ENCODE measurements around the gene OR52A1. TPM values are rescaled to one million over a fixed set of nuclear protein-coding genes. Genes with fewer than 3 reads are reported as not detected.
"Not testable (repeated sequence)": the region's sequence is repeated elsewhere in the genome, so short reads cannot be mapped to it uniquely, and the experiment has no call there.

OR52A1 gene
- total and polyA plus RNA-seq, 2 donors (not counting 1 experiment from before 2014, with no cell fraction given), result not detected

GRCh38 chr11:5161045-5161444 lies 6.5 kb upstream of the OR52A1 start:
- H3K4me3 ChIP-seq (replicated peaks in 1 of 4; ENCODE audit: control extremely low read depth in 1 of 4, insufficient read depth in 1 of 4, low read depth in 3 of 4, low read length in 4 of 4); H2AFZ ChIP-seq (ENCODE audit: low read length); H3K79me2 ChIP-seq (ENCODE audit: control insufficient read depth, insufficient read depth, low read length); H3K9me3 ChIP-seq (ENCODE audit: control insufficient read depth, insufficient read depth, low read depth, low read length); H3K4me2 ChIP-seq (ENCODE audit: extremely low read depth, insufficient read depth, low read length); H3K27me3 ChIP-seq (ENCODE audit: control insufficient read depth, insufficient read depth, low read length); H3K4me1 ChIP-seq (ENCODE audit: control insufficient read depth, extremely low read depth, insufficient read depth, low read length); DNase-seq (ENCODE audit: low read depth in 2 of 2); H3K9ac ChIP-seq (ENCODE audit: insufficient read depth, low read length); H4K20me1 ChIP-seq (ENCODE audit: control insufficient read depth, extremely low read depth, insufficient read depth, low read length); H3K27ac ChIP-seq (ENCODE audit: insufficient read depth, low read length); H3K36me3 ChIP-seq (ENCODE audit: control insufficient read depth, insufficient read depth, low read length): not testable (repeated sequence)

DNA sequence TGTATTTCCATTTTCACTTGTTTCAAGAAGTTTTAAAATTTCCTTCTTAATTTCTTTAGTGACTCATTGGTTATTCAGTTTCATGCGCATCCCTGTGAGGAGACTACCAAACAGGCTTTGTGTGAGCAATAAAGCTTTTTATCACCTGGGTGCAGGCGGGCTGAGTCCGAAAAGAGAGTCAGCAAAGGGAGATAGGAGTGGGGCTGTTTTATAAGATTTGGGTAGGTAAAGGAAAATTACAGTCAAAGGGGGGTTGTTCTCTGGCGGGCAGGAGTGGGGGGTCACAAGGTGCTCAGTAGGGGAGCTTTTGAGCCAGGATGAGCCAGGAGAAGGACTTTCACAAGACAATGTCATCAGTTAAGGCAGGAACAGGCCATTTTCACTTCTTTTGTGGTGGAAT lies 5.7 kb upstream of the OR52A1 start:
- not testable (repeated sequence) for H2AFZ ChIP-seq (ENCODE audit: low read length); H3K4me2 ChIP-seq (ENCODE audit: extremely low read depth, insufficient read depth, low read length); H3K4me3 ChIP-seq (replicated peaks in 1 of 4; ENCODE audit: control extremely low read depth in 1 of 4, insufficient read depth in 1 of 4, low read depth in 3 of 4, low read length in 4 of 4); H3K9me3 ChIP-seq (ENCODE audit: control insufficient read depth, insufficient read depth, low read depth, low read length); H4K20me1 ChIP-seq (ENCODE audit: control insufficient read depth, extremely low read depth, insufficient read depth, low read length); H3K27ac ChIP-seq (ENCODE audit: insufficient read depth, low read length); H3K4me1 ChIP-seq (ENCODE audit: control insufficient read depth, extremely low read depth, insufficient read depth, low read length); H3K36me3 ChIP-seq (ENCODE audit: control insufficient read depth, insufficient read depth, low read length); DNase-seq (ENCODE audit: low read depth in 2 of 2); H3K27me3 ChIP-seq (ENCODE audit: control insufficient read depth, insufficient read depth, low read length); H3K9ac ChIP-seq (ENCODE audit: insufficient read depth, low read length); H3K79me2 ChIP-seq (ENCODE audit: control insufficient read depth, insufficient read depth, low read length)

DNA sequence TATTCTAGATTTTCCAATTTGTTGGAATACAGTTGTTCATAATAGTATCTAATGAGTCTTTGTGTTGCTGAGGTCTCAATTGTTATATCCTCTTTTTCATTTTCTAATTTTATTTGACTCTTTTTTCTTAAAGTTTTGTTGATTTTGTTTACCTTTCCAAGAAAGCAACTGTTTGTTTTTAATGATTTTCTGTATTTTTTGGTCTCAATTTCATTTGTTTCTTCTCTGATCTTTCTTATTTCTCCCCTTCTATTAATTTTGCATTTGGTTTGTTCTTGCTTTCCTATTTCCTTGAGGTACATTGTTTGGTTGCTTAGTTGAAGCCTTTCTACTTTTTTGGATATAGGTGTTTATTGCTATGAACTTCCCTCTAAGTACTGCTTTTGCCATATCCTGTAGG lies 5.2 kb upstream of the OR52A1 start:
- no peaks in the 10 kb centered on the region for H3K36me3 ChIP-seq (ENCODE audit: control insufficient read depth, insufficient read depth, low read length)
- H3K9ac ChIP-seq (ENCODE audit: insufficient read depth, low read length), result no peak overlapping the region
- no peak overlapping the region for H3K4me2 ChIP-seq (ENCODE audit: extremely low read depth, insufficient read depth, low read length)
- no peaks in the 10 kb centered on the region for H3K27me3 ChIP-seq (ENCODE audit: control insufficient read depth, insufficient read depth, low read length)
- H3K27ac ChIP-seq (ENCODE audit: insufficient read depth, low read length), result no peak overlapping the region
- no peaks in the 10 kb centered on the region for H3K4me1 ChIP-seq (ENCODE audit: control insufficient read depth, extremely low read depth, insufficient read depth, low read length)
- no peak overlapping the region for H3K4me3 ChIP-seq (replicated peaks in 1 of 4; ENCODE audit: control extremely low read depth in 1 of 4, insufficient read depth in 1 of 4, low read depth in 3 of 4, low read length in 4 of 4)
- no peaks in the 10 kb centered on the region for H3K9me3 ChIP-seq (ENCODE audit: control insufficient read depth, insufficient read depth, low read depth, low read length)
- DNase-seq (ENCODE audit: low read depth in 2 of 2), result no peak
- no peaks in the 10 kb centered on the region for H3K79me2 ChIP-seq (ENCODE audit: control insufficient read depth, insufficient read depth, low read length)
- H4K20me1 ChIP-seq (ENCODE audit: control insufficient read depth, extremely low read depth, insufficient read depth, low read length), result no peaks in the 10 kb centered on the region
- no peak overlapping the region for H2AFZ ChIP-seq (ENCODE audit: low read length)
- TF ChIP-seq CTCF (conservative IDR thresholded peaks at IDR 0.05 in 1 of 2, IDR thresholded peaks at IDR 0.05 in 1 of 2; ENCODE audit: low read depth in 1 of 2, low read length in 2 of 2), result no peak

GRCh38 chr11:5153574-5154431 lies 754 bp downstream of the OR52A1 start:
- Histone ChIP-seq H3K4me1 (ENCODE audit: control insufficient read depth, extremely low read depth, insufficient read depth, low read length) (no peaks in the 10 kb centered on the region), H3K9ac (ENCODE audit: insufficient read depth, low read length) (no peak overlapping the region), H3K4me3 (replicated peaks in 1 of 4; ENCODE audit: control extremely low read depth in 1 of 4, insufficient read depth in 1 of 4, low read depth in 3 of 4, low read length in 4 of 4) (no peak overlapping the region), H3K36me3 (ENCODE audit: control insufficient read depth, insufficient read depth, low read length) (no peaks in the 10 kb centered on the region), H3K27ac (ENCODE audit: insufficient read depth, low read length) (no peak overlapping the region), H2AFZ (ENCODE audit: low read length) (no peak overlapping the region), H3K27me3 (ENCODE audit: control insufficient read depth, insufficient read depth, low read length) (no peaks in the 10 kb centered on the region), H3K9me3 (ENCODE audit: control insufficient read depth, insufficient read depth, low read depth, low read length) (no peaks in the 10 kb centered on the region), H3K4me2 (ENCODE audit: extremely low read depth, insufficient read depth, low read length) (no peak overlapping the region), H4K20me1 (ENCODE audit: control insufficient read depth, extremely low read depth, insufficient read depth, low read length) (no peaks in the 10 kb centered on the region), H3K79me2 (ENCODE audit: control insufficient read depth, insufficient read depth, low read length) (no peaks in the 10 kb centered on the region)
- no peak for DNase-seq (ENCODE audit: low read depth in 2 of 2)
- TF ChIP-seq CTCF (conservative IDR thresholded peaks at IDR 0.05 in 1 of 2, IDR thresholded peaks at IDR 0.05 in 1 of 2; ENCODE audit: low read depth in 1 of 2, low read length in 2 of 2) (no peak), EZH2 (IDR thresholded peaks at IDR 0.05; ENCODE audit: low read length, missing control alignments) (no peak)
